Keratinocyte (primary cell): ENCODE measurements around the gene LTB4R. TPM values are rescaled to one million over a fixed set of nuclear protein-coding genes. Genes with fewer than 3 reads are reported as not detected.

Experiments
- DNase-seq: peaks from one replicate; pipeline ENCODE4 v3.0.0-alpha.2; 2011; ENCODE audit warnings: low read depth, missing footprints, low spot score
- FAIRE-seq: peaks from 2 replicates; lab custom pipeline; 2011; peaks lifted over from hg19 to GRCh38; lab: Jason Lieb, UNC
- H2AFZ ChIP-seq: 2 replicates; pipeline ENCODE4 v1.6.0; 2012; ENCODE audit warnings: low read length, control low read depth, inconsistent platforms; ENCODE audit not compliant: control insufficient read depth
- H3K27ac ChIP-seq: 2 replicates; pipeline ENCODE4 v1.5.1; 2011; ENCODE audit warnings: low read length; ENCODE audit not compliant: control insufficient read depth, insufficient read depth
- H3K27me3 ChIP-seq: 3 replicates; pipeline ENCODE4 v1.6.0; 2011; ENCODE audit warnings: low read length; ENCODE audit not compliant: control insufficient read depth, insufficient read depth; ENCODE audit errors: extremely low read depth
- H3K36me3 ChIP-seq, 2 experiments: 2 replicates in 1 of 2; 3 replicates in 1 of 2; pipeline ENCODE4 v1.5.1; 2011; ENCODE audit warnings: low read length in 2 of 2, mild to moderate bottlenecking in 1 of 2; ENCODE audit not compliant: control insufficient read depth in 2 of 2, insufficient read depth in 2 of 2; ENCODE audit errors: extremely low read depth in 1 of 2
- H3K4me1 ChIP-seq: 3 replicates; pipeline ENCODE4 v1.5.1; 2011; ENCODE audit warnings: low read length; ENCODE audit not compliant: control insufficient read depth, insufficient read depth; ENCODE audit errors: extremely low read depth
- H3K4me2 ChIP-seq: 3 replicates; pipeline ENCODE4 v1.6.0; 2011; ENCODE audit warnings: low read depth, low read length; ENCODE audit not compliant: control insufficient read depth, insufficient read depth; ENCODE audit errors: extremely low read depth
- H3K4me3 ChIP-seq, 3 experiments: fragments of 200-600 bp in 1 of 3; sonication (generic) in 1 of 3; 2 replicates in 2 of 3; 3 replicates in 1 of 3; pipeline ENCODE4 v1.5.1; 2011 to 2016; ENCODE audit warnings: low read length in 3 of 3, mild to moderate bottlenecking in 3 of 3, control low read depth in 2 of 3, inconsistent platforms in 1 of 3, low read depth in 1 of 3, mixed read lengths in 1 of 3, mixed run types in 1 of 3, moderate library complexity in 1 of 3; ENCODE audit not compliant: control insufficient read depth in 2 of 3, insufficient read depth in 2 of 3; ENCODE audit errors: extremely low read depth in 1 of 3
- H3K79me2 ChIP-seq: 2 replicates; pipeline ENCODE4 v1.6.0; 2012; ENCODE audit warnings: low read length; ENCODE audit not compliant: control insufficient read depth, insufficient read depth
- H3K9ac ChIP-seq: 3 replicates; pipeline ENCODE4 v1.6.0; 2011; ENCODE audit warnings: low read length; ENCODE audit not compliant: control insufficient read depth, insufficient read depth; ENCODE audit errors: extremely low read depth
- H3K9me1 ChIP-seq: 3 replicates; pipeline ENCODE4 v1.6.0; 2011; ENCODE audit warnings: low read length; ENCODE audit not compliant: control insufficient read depth, insufficient read depth; ENCODE audit errors: extremely low read depth
- H3K9me3 ChIP-seq: 2 replicates; pipeline ENCODE4 v1.5.1; 2012; ENCODE audit warnings: low read depth, low read length; ENCODE audit not compliant: control insufficient read depth
- H4K20me1 ChIP-seq: 3 replicates; pipeline ENCODE4 v1.6.0; 2011; ENCODE audit warnings: low read length; ENCODE audit not compliant: control insufficient read depth, insufficient read depth; ENCODE audit errors: extremely low read depth
- CTCF ChIP-seq, 3 experiments: IDR thresholded peaks in 1 of 3; conservative IDR thresholded peaks in 1 of 3; optimal IDR thresholded peaks in 1 of 3; 2 replicates in 2 of 3; 3 replicates in 1 of 3; pipeline versions ENCODE3 to v1.5.1; 2011; ENCODE audit warnings: low read length in 3 of 3, mild to moderate bottlenecking in 3 of 3, moderate library complexity in 2 of 3, control low read depth in 1 of 3, inconsistent platforms in 1 of 3; ENCODE audit not compliant: insufficient read depth in 2 of 3; ENCODE audit errors: extremely low read depth in 1 of 3
- EZH2 ChIP-seq: IDR thresholded peaks from one replicate; pipeline ENCODE4 v1.6.1; 2012; ENCODE audit warnings: inconsistent platforms, mild to moderate bottlenecking, low read length, moderate library complexity
- dilution Hi-C: fragments of 300-500 bp; cut with MboI; formaldehyde crosslinking; loops from one replicate; pipeline ENCODE4 v1.7.0; 2020; ENCODE audit warnings: low sequenced_read_pairs; ENCODE audit not compliant: extremely low pct_ligation_motif_present
- polyA plus RNA-seq, 5 experiments: library from polyadenylated mRNA; depleted of rRNA in 3 of 5; stranded (reverse) in 3 of 5; stranded (forward) in 1 of 5; unstranded in 1 of 5; fragments of >200 nt; gene quantifications; 1 replicate in 1 of 5; 2 replicates in 3 of 5; 3 replicates in 1 of 5; pipeline versions ENCODE4 v1.2.1 to v1.2.3, GENCODE V29; 2011 to 2012; ENCODE audit warnings: missing spikeins in 2 of 5, low read depth in 1 of 5, low replicate concordance in 1 of 5

LTB4R gene
- polyA plus RNA-seq, 1 donor (not counting 4 experiments of a cell fraction or from before 2014, with no cell fraction given), result 14.6 TPM

- Histone ChIP-seq H3K79me2 (peaks cover 3% of the 10 kb centered on the region), H3K9me1 (no peaks in the 10 kb centered on the region), H4K20me1 (no peaks in the 10 kb centered on the region), H2AFZ (peak overlapping the region; percentile 80), H3K9ac (peak overlapping the region; percentile 98), H3K9me3 (no peaks in the 10 kb centered on the region), H3K27me3 (no peaks in the 10 kb centered on the region), H3K27ac (peak overlapping the region; percentile 96), H3K4me3 (peak overlapping the region; percentile 65 to 90 (median 84)), H3K4me2 (peak overlapping the region; percentile 86), H3K4me1 (peaks cover 41% of the 10 kb centered on the region), H3K36me3 (peaks cover 12 to 24% of the 10 kb centered on the region in 2 experiments)
- TF ChIP-seq CTCF (optimal IDR thresholded peaks at IDR 0.05 in 1 of 3, IDR thresholded peaks at IDR 0.05 in 1 of 3, conservative IDR thresholded peaks at IDR 0.05 in 1 of 3; ENCODE audit: extremely low read depth in 1 of 3, insufficient read depth in 2 of 3, low read length in 3 of 3) (no peak), EZH2 (no peak)
- DNase-seq (no peak), FAIRE-seq (no peak)
- dilution Hi-C loops, result no loop called here
These were observed 40.7 kb upstream of the LTB4R start for GRCh38 chr14:24270537-24271133.

GRCh38 chr14:24271134-24271833 lies 40.0 kb upstream of the LTB4R start, which contains the start of gene RABGGTA:
TSS of gene RABGGTA (minus strand) at chr14:24271597. CDS start at chr14:24271115, 482 bp downstream.
- no peaks in the 10 kb centered on the region for H3K27me3 ChIP-seq
- FAIRE-seq, result no peak
- peaks cover 41% of the 10 kb centered on the region for H3K4me1 ChIP-seq
- H4K20me1 ChIP-seq, result no peaks in the 10 kb centered on the region
- dilution Hi-C loops, result no loop called here
- H3K9me3 ChIP-seq, result no peaks in the 10 kb centered on the region
- H3K4me2 ChIP-seq, result peak within 1 kb of the TSS; percentile 86
- DNase-seq, result peak; percentile 72
- TF ChIP-seq CTCF (optimal IDR thresholded peaks at IDR 0.05 in 1 of 3, IDR thresholded peaks at IDR 0.05 in 1 of 3, conservative IDR thresholded peaks at IDR 0.05 in 1 of 3; ENCODE audit: extremely low read depth in 1 of 3, insufficient read depth in 2 of 3, low read length in 3 of 3) (peak in 2 of 3 experiments; percentile 64 to 84), EZH2 (no peak)
- no peaks in the 10 kb centered on the region for H3K9me1 ChIP-seq
- peak within 1 kb of the TSS; percentile 96 for H3K27ac ChIP-seq
- peak within 1 kb of the TSS; percentile 65 to 90 (median 84) for H3K4me3 ChIP-seq
- peak within 1 kb of the TSS; percentile 98 for H3K9ac ChIP-seq
- H2AFZ ChIP-seq, result peak within 1 kb of the TSS; percentile 80
- H3K79me2 ChIP-seq, result peaks cover 3% of the 10 kb centered on the region
- H3K36me3 ChIP-seq, result peaks cover 9 to 24% of the 10 kb centered on the region in 2 experiments
